Amniotic epithelial cell (primary cell): ENCODE measurements around the gene PSTPIP2.

ENCODE experiments used
- DNase-seq: peaks from one replicate; pipeline ENCODE4 v3.0.0-alpha.2; 2010; ENCODE audit warnings: low read depth

The PSTPIP2 gene

GRCh38 chr18:45935591-45936335, 136.3 kb downstream of the PSTPIP2 start:
- DNase-seq: peak; percentile 85
